HepG2 (cell line): ENCODE measurements around the gene IKZF5. TPM values are rescaled to one million over a fixed set of nuclear protein-coding genes. Genes with fewer than 3 reads are reported as not detected.

Source experiments
- ATAC-seq: fragments of 200-7000 bp; cut with Tn5 transposase; 3 replicates; pipeline ENCODE4 v1.9.1; 2020; ENCODE audit warnings: mild to moderate bottlenecking, moderate library complexity
- BruUV-seq: library from RNA; stranded (reverse); fragments of 400-500 nt; replicated peaks from 2 replicates; lab custom pipeline; 2021; lab: Mats Ljungman, UMichigan
- CTCF ChIA-PET: fragments of 300-600 bp; formaldehyde crosslinking; extraction: SDS; loops from one replicate; lab custom pipeline; 2021; ENCODE audit warnings: low total read pairs, inconsistent platforms, low intra/inter-chr PET ratio; lab: Yijun Ruan, JAX
- POLR2A ChIA-PET: fragments of 350-600 bp; sonication (Branson Sonifier 250); formaldehyde crosslinking; loops from one replicate; lab custom pipeline; 2020; ENCODE audit warnings: antibody characterized with exemption, inconsistent platforms; lab: Yijun Ruan, JAX
- DNase-seq: peaks from one replicate; pipeline ENCODE4 v3.0.0-alpha.2; 2015; ENCODE audit warnings: low spot score
- FAIRE-seq: peaks from 3 replicates; lab custom pipeline; 2011; peaks lifted over from hg19 to GRCh38; lab: Jason Lieb, UNC
- H2AFZ ChIP-seq: one replicate; pipeline ENCODE4 v1.6.1; 2011; ENCODE audit warnings: low read length, inconsistent platforms
- H3K27ac ChIP-seq: fragments of 300-600 bp; 3 replicates; pipeline ENCODE4 v1.8.0; 2011; ENCODE audit warnings: mixed run types, mild to moderate bottlenecking, mixed read lengths, low read length, inconsistent platforms; ENCODE audit not compliant: insufficient read depth; ENCODE audit errors: extremely low read length
- H3K27me3 ChIP-seq, 2 experiments: fragments of 200-600 bp in 1 of 2; 2 replicates in 1 of 2; 3 replicates in 1 of 2; pipeline versions ENCODE4 v1.6.0 to v1.8.0; 2011; ENCODE audit warnings: low read length in 2 of 2, mild to moderate bottlenecking in 2 of 2, moderate library complexity in 2 of 2, inconsistent platforms in 1 of 2; ENCODE audit not compliant: insufficient read depth in 2 of 2, control insufficient read depth in 1 of 2
- H3K36me3 ChIP-seq, 2 experiments: fragments of 200-600 bp in 1 of 2; replicated peaks in 1 of 2; 2 replicates in 1 of 2; 3 replicates in 1 of 2; pipeline versions ENCODE4 v1.5.1 to v1.8.0; 2011; ENCODE audit warnings: low read length in 2 of 2, inconsistent platforms in 1 of 2; ENCODE audit not compliant: insufficient read depth in 2 of 2, control insufficient read depth in 1 of 2
- H3K4me1 ChIP-seq: 2 replicates; pipeline ENCODE4 v1.5.1; 2012; ENCODE audit warnings: low read length, inconsistent platforms; ENCODE audit not compliant: insufficient read depth
- H3K4me2 ChIP-seq: 2 replicates; pipeline ENCODE4 v1.6.0; 2011; ENCODE audit warnings: low read depth, low read length, inconsistent platforms
- H3K4me3 ChIP-seq, 3 experiments: fragments of 200-600 bp in 1 of 3; sonication (generic), shearing (Covaris generic) in 1 of 3; replicated peaks in 1 of 3; 2 replicates each; pipeline ENCODE4 v1.5.1; 2011 to 2016; ENCODE audit warnings: low read length in 3 of 3, inconsistent platforms in 2 of 3, low read depth in 2 of 3, mild to moderate bottlenecking in 2 of 3, control low read depth in 1 of 3, mixed read lengths in 1 of 3; ENCODE audit not compliant: insufficient read depth in 1 of 3
- H3K79me2 ChIP-seq: one replicate; pipeline ENCODE4 v1.6.1; 2011; ENCODE audit warnings: low read length, inconsistent platforms; ENCODE audit not compliant: insufficient read depth
- H3K9ac ChIP-seq: 2 replicates; pipeline ENCODE4 v1.6.0; 2011; ENCODE audit warnings: mild to moderate bottlenecking, low read depth, low read length, inconsistent platforms; ENCODE audit not compliant: insufficient read depth
- H3K9me3 ChIP-seq: 2 replicates; pipeline ENCODE4 v1.5.1; 2012; ENCODE audit warnings: mild to moderate bottlenecking, low read length
- H4K20me1 ChIP-seq: 2 replicates; pipeline ENCODE4 v1.6.0; 2011; ENCODE audit warnings: inconsistent platforms, mild to moderate bottlenecking, low read length, moderate library complexity; ENCODE audit not compliant: insufficient read depth
- AFF4 ChIP-seq: sonication (generic); formaldehyde crosslinking; IDR thresholded peaks from 2 replicates; pipeline ENCODE4 v1.4.0; 2020; ENCODE audit warnings: missing genetic modification reagents
- ARNT2 ChIP-seq: sonication (generic); formaldehyde crosslinking; IDR thresholded peaks from 2 replicates; pipeline ENCODE4 v1.8.0; 2022; ENCODE audit warnings: mild to moderate bottlenecking, low read depth, missing genetic modification reagents, moderate library complexity
- ELF3 ChIP-seq: IDR thresholded peaks from 2 replicates; pipeline ENCODE4 v1.6.1; 2016; ENCODE audit warnings: missing genetic modification reagents, missing compliant biosample characterization
- FIP1L1 ChIP-seq: fragments of 200-400 bp; formaldehyde crosslinking; IDR thresholded peaks from 2 replicates; pipeline ENCODE4 v1.6.1; 2018; ENCODE audit warnings: low read depth, mild to moderate bottlenecking, low read length, moderate library complexity, borderline replicate concordance; ENCODE audit not compliant: insufficient read depth
- FOSL2 ChIP-seq: sonication (generic); formaldehyde crosslinking; IDR thresholded peaks from 2 replicates; pipeline ENCODE4 v1.4.0; 2020; ENCODE audit warnings: missing genetic modification reagents
- FOXC1 ChIP-seq: sonication (generic); formaldehyde crosslinking; IDR thresholded peaks from 2 replicates; pipeline ENCODE4 v1.8.0; 2022; ENCODE audit warnings: mild to moderate bottlenecking, missing genetic modification reagents, borderline replicate concordance
- HOXA7 ChIP-seq: sonication (generic); formaldehyde crosslinking; IDR thresholded peaks from 2 replicates; pipeline ENCODE4 v1.8.1; 2022; ENCODE audit warnings: mild to moderate bottlenecking, missing genetic modification reagents, moderate library complexity
- KDM3A ChIP-seq: IDR thresholded peaks from 2 replicates; pipeline ENCODE4 v1.6.1; 2018; ENCODE audit warnings: low read depth, missing compliant biosample characterization
- KLF9 ChIP-seq: IDR thresholded peaks from 2 replicates; pipeline ENCODE4 v1.6.1; 2016; ENCODE audit warnings: low read depth
- MIXL1 ChIP-seq: IDR thresholded peaks from 2 replicates; pipeline ENCODE4 v1.6.1; 2016
- PAX8 ChIP-seq: sonication (generic); formaldehyde crosslinking; IDR thresholded peaks from 2 replicates; pipeline ENCODE4 v1.8.0; 2022; ENCODE audit warnings: mild to moderate bottlenecking, missing genetic modification reagents, borderline replicate concordance
- RARA ChIP-seq: IDR thresholded peaks from 2 replicates; pipeline ENCODE4 v1.6.1; 2016; ENCODE audit warnings: missing genetic modification reagents, missing compliant biosample characterization
- RBM22 ChIP-seq: fragments of 200-400 bp; formaldehyde crosslinking; optimal IDR thresholded peaks from 2 replicates; pipeline ENCODE3; 2017; ENCODE audit warnings: mild to moderate bottlenecking, low read length, moderate library complexity
- SCMH1 ChIP-seq: sonication (generic); formaldehyde crosslinking; IDR thresholded peaks from 2 replicates; pipeline ENCODE4 v1.9.0; 2021; ENCODE audit warnings: missing genetic modification reagents, mild to moderate bottlenecking, borderline replicate concordance
- SNAI1 ChIP-seq: sonication (generic); formaldehyde crosslinking; IDR thresholded peaks from 2 replicates; pipeline ENCODE4 v1.5.0; 2020; ENCODE audit warnings: mild to moderate bottlenecking, missing genetic modification reagents, borderline replicate concordance
- SNRNP70 ChIP-seq: fragments of 200-400 bp; formaldehyde crosslinking; IDR thresholded peaks from 2 replicates; pipeline ENCODE4 v1.6.1; 2017; ENCODE audit warnings: mild to moderate bottlenecking, low read depth, low read length, moderate library complexity
- TCF7L2 ChIP-seq: IDR thresholded peaks from 2 replicates; pipeline ENCODE4 v1.6.1; 2011; ENCODE audit warnings: mild to moderate bottlenecking, low read depth, low read length, moderate library complexity
- TSC22D2 ChIP-seq: sonication (generic); formaldehyde crosslinking; IDR thresholded peaks from 2 replicates; pipeline ENCODE4 v1.5.1; 2020; ENCODE audit warnings: missing genetic modification reagents, mild to moderate bottlenecking, borderline replicate concordance
- ZBTB42 ChIP-seq: sonication (generic); formaldehyde crosslinking; IDR thresholded peaks from 2 replicates; pipeline ENCODE4 v1.5.0; 2020; ENCODE audit warnings: mild to moderate bottlenecking, missing genetic modification reagents
- ZFP36 ChIP-seq: fragments of 150-350 bp; IDR thresholded peaks from 2 replicates; pipeline ENCODE4 v1.6.1; 2018; ENCODE audit warnings: borderline replicate concordance, low read length, low read depth; ENCODE audit not compliant: partially characterized antibody
- ZNF335 ChIP-seq: sonication (generic); formaldehyde crosslinking; IDR thresholded peaks from 2 replicates; pipeline ENCODE4 v1.4.0; 2020; ENCODE audit warnings: missing genetic modification reagents
- WGBS: methylation state at CpG from one replicate; pipeline ENCODE4 v1.1.6; 2017; ENCODE audit warnings: low lambda C conversion rate; 5-methylcytosine and 5-hydroxymethylcytosine counted together
- in situ Hi-C: cut with HindIII; loops from 2 replicates; pipeline ENCODE4 v1.10.0; 2017; ENCODE audit warnings: low pct_unique_long_range_greater_than_20kb; ENCODE audit not compliant: extremely low pct_ligation_motif_present
- intact Hi-C: fragments of 100-400 bp; cut with micrococcal nuclease; formaldehyde crosslinking; loops from one replicate; pipeline ENCODE4 v1.10.0; 2022; ENCODE audit not compliant: unreplicated experiment
- polyA plus RNA-seq, 8 experiments: library from polyadenylated mRNA; depleted of rRNA in 3 of 8; stranded (reverse) in 7 of 8; unstranded in 1 of 8; fragments of >200 nt; fragmentation: Illumina TruSeq in 4 of 8; extraction: Trizol in 4 of 8; gene quantifications; 2 replicates each; pipeline versions ENCODE4 v1.2.1 to v1.2.3, GENCODE V29; 2011 to 2016; ENCODE audit warnings: low read depth in 4 of 8, missing spikeins in 1 of 8, mixed read lengths in 1 of 8; ENCODE audit not compliant: insufficient read depth in 1 of 8
- total RNA-seq, 5 experiments: library from RNA; depleted of rRNA; stranded (reverse); fragments of >200 nt; fragmentation: Illumina TruSeq; extraction: Trizol; gene quantifications; 2 replicates each; pipeline ENCODE4 v1.2.3, GENCODE V29; 2016; ENCODE audit warnings: low read depth in 1 of 5

IKZF5 gene
- total and polyA plus RNA-seq, 2 of the 13 experiments (the other 11 are each of a cell fraction or from before 2014, with no cell fraction given), result 3.7 to 12.0 TPM

DNA sequence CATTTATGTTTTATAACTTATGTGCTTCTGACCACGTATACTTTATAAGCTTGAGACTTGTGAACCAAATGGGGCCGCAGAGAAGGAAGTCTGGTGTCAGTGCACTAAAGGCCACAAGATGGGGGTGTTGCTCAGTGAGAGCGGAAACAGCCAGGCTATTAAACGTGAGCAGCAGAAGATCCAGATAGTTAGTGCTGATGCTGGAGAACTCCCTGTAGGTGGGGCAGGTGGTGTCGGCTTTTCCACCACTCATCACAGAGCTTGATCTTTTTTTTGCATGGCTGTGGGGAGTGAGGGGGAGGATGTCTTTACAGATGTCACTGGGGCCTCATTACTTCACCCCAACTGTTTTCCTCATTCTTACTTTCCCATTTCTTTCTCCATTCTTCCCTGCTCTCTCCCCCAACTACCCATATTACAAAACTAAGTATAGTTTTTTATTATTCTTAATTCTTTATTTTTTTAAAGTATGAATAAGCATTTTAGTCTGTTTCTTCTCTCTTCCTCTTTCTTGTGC is 34.9 kb upstream of the IKZF5 start:
- no TSS peak for BruUV-seq
- no peaks in the 10 kb centered on the region for H3K79me2 ChIP-seq
- H3K36me3 ChIP-seq, result peaks cover 23 to 62% of the 10 kb centered on the region in 2 experiments
- WGBS, result 23% methylated on average over 5 of the region's 5 CpGs
- POLR2A ChIA-PET, result no interaction called here
- intact Hi-C loops, result loop anchor here (2.0 to 5.0 kb wide), 2 partner anchors 89 to 339 kb away; no protein-coding TSS in a partner anchor
- H2AFZ ChIP-seq, result no peak overlapping the region
- in situ Hi-C loops, result loop anchor here (10.0 kb wide), 2 partner anchors 341 to 521 kb away; no protein-coding TSS in a partner anchor
- H3K9me3 ChIP-seq, result no peaks in the 10 kb centered on the region
- no peak overlapping the region for H3K27ac ChIP-seq
- peak; percentile 94 for ATAC-seq
- CTCF ChIA-PET, result interaction anchor here (0.8 to 2.0 kb wide), 3 partner anchors 90 to 517 kb away, joined by 3 to 15 read pairs (median 4); no protein-coding TSS in a partner anchor
- H3K4me3 ChIP-seq, result no peak overlapping the region
- peaks cover 18% of the 10 kb centered on the region for H3K4me1 ChIP-seq
- H3K27me3 ChIP-seq, result no peaks in the 10 kb centered on the region
- no peak overlapping the region for H3K9ac ChIP-seq
- DNase-seq, result peak; percentile 71
- peak; percentile 79 for FAIRE-seq
- no peak overlapping the region for H3K4me2 ChIP-seq
- H4K20me1 ChIP-seq, result no peaks in the 10 kb centered on the region
- TF ChIP-seq MIXL1 (CRISPR knock-in tag), result 0 out of 2 replicates have a peak, but pooled peaks have one; percentile 20
- no peak for TF ChIP-seq SCMH1 (CRISPR knock-in tag)
- TF ChIP-seq TCF7L2, result no peak
- no peak for TF ChIP-seq TSC22D2 (CRISPR knock-in tag)
- no peak for TF ChIP-seq FIP1L1
- no peak for TF ChIP-seq RARA
- TF ChIP-seq SNAI1 (CRISPR knock-in tag), result no peak
- no peak for TF ChIP-seq KDM3A (CRISPR knock-in tag)
- no peak for TF ChIP-seq ZNF335 (CRISPR knock-in tag)
- TF ChIP-seq SNRNP70, result no peak
- TF ChIP-seq ZBTB42 (CRISPR knock-in tag), result no peak
- TF ChIP-seq ELF3 (CRISPR knock-in tag), result peak; percentile 52; the same call in 1 of the 2 replicates
- TF ChIP-seq FOXC1 (CRISPR knock-in tag), result no peak
- no peak for TF ChIP-seq PAX8 (CRISPR knock-in tag)
- TF ChIP-seq ARNT2, result no peak
- peak; percentile 30; the same call in 1 of the 2 replicates for TF ChIP-seq FOSL2 (CRISPR knock-in tag)
- TF ChIP-seq KLF9 (CRISPR knock-in tag), result no peak
- no peak for TF ChIP-seq ZFP36
- TF ChIP-seq HOXA7 (CRISPR knock-in tag), result no peak
- no peak for TF ChIP-seq AFF4 (CRISPR knock-in tag)
- peak; percentile 30 for TF ChIP-seq RBM22
